Measurements from ENCODE around the gene ATP23.

The ATP23 gene

DNA sequence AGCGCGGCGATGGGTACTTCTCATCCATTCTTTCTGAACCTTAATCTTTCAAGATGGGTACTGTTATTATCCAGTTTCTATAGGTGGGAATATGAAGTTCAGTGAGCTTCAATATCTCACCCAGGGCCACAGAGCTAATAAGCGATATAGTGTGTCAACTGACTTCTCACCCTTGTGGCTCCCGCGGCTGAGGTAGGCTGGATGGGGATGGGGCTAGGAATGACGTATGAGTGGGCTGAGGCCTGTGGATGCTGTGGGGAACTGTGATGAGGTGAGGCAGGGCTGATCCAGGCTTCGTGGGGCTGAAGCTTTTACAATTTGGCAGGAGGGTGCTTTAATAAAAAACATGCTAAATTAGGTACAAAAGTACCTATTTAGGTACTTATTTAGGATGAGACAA is 32.9 kb upstream of the ATP23 start:
- DNase-seq, result no peak

DNA sequence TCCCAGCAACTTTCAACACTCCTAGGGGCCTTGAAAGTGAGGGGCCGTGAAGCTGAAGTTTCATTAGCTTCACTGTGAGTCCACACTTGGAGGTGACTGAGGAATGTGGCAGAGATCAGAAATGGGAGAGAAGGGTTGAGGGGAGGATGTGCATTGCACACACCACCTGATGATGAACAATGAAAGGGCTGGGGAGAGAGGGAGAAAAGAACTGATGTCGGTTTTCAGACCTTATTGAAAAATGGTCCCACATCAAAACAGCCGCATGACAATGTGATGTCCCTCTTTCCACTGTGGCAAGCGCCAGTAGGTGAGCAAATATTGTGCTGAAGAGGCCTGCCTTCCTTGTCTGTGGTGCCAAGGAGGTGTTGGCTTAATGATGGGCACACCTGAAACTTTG is 32.3 kb upstream of the ATP23 start:
- no peak for DNase-seq

DNA sequence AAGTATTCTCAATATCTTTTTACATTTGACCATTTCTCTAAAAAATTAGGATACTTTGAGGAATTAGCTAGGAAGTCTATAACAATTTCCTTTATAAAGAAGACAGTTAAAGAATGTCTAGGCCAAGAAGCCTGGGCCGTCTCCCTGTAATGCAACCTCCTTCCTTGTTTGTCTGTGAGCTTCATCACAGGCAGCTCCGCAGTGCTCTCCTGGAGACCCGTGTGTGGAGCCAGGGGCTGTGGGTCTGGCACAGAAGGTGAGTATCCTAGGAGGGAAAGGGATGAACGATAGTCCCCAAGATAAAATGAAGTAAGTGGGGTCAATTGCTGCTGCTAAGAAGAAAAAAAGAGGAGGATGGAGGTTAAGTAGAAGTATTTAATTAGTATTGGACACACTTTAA is 31.8 kb upstream of the ATP23 start:
- DNase-seq, result no peak

DNA sequence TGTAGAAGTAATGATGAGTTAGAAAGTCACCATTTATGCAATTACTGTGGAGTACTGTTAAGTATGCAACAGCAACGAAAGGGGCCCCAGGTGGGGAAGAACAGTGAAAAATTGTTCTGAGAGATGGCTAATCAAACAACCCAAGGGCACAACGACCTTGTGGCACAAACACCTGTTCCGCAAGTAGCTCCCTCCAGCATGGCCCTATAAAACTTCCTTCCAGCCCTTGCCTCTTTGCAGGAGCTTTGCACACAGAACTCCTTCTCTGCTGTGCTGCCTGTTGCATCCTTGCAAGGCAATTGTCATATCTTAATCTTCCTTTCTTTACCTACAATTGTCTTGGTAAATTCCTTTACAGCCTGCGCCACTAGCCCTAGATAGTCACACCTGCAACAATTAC is 23.2 kb upstream of the ATP23 start:
- no peak for DNase-seq

DNA sequence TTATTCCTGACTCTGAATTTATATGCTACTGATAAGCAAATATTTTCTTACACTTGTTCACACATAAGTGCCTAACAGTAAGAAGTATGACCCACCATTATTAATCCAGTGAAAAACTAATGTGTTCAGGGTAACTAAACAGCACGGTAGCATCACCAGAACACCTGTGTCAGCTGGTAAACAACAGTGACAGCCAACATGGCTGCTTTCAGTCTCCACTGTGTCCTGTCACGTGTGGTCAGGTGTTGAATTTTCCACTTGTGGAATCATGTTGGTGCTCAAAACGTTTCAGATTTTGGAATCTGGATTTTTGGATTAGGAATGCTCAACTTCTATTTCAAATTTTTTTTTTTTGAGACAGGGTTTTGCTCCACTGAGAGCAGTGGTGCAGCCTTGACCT is 14.3 kb upstream of the ATP23 start:
- no peak for DNase-seq

DNA sequence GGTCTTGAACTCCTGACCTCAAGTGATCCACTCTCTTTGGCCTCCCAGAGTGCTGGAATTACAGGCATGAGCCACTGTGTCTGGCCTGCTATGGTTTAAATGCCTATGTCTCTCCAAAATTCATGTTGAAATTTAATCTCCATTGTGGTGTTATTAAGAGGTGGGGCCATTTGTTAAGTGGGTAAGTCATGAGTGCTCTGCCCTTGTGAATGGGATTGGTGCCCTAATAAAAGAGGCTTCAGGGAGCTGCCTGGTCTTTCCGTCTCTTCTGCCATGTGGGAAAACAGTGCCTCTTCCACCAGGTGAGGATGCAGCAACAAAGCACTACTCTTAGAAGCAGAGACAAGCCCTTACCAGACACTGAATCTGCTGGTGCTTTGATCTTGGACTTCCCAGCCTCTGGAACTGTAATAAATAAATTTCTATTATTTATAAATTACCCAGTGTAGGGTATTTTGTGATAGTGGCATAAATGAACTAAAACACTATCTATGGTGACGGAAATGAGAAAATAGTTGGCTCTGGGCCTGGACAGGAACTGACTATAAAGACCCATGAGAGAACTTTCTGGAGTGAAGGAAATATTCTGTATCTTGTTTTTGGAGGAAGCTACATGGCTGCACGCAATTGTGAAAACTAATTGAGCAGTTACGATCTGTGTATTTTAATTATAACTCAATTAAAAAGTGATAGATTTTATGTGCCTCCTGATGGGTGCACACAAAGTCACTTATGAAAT is 12.1 kb upstream of the ATP23 start:
- no peak for DNase-seq

DNA sequence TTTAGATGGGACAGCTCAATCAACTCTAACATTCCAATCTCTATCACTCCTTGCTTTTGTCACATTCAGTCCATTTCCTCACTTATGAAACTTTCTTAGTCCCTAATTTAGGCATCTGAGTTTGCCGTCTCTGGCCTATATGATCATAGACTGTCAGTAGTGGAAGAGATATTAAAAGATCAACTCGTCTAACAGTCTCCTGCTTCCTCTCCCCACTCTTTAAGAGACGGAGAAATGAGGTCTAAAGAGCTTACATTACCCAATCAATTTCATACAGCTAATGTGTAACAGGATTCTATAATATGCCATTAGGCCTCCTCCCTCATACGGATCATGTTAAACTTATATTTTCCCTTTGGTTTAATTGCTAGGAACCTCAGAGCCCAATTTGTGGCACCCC is 6.5 kb upstream of the ATP23 start:
- DNase-seq, result peak in 1 of 4 experiments; percentile 16

DNA sequence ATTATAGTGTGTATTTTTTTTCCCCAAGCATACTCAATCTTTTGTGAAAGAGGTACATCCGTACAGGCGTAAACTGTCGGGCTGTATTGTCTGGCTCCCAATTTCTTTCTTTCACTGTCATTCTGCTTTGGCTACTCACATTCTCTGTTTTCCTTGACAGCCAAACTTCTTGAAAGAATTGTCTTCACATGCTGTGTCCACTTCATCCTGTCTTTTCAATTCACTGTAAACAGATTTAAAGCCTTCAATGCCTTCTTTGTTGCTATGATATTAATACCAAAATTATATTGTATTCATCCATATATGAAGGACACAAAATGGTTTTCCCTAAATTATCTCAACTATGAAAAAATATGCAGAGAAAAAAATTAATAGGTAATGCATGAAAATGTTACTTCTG is 6.0 kb upstream of the ATP23 start:
- DNase-seq, result no peak

DNA sequence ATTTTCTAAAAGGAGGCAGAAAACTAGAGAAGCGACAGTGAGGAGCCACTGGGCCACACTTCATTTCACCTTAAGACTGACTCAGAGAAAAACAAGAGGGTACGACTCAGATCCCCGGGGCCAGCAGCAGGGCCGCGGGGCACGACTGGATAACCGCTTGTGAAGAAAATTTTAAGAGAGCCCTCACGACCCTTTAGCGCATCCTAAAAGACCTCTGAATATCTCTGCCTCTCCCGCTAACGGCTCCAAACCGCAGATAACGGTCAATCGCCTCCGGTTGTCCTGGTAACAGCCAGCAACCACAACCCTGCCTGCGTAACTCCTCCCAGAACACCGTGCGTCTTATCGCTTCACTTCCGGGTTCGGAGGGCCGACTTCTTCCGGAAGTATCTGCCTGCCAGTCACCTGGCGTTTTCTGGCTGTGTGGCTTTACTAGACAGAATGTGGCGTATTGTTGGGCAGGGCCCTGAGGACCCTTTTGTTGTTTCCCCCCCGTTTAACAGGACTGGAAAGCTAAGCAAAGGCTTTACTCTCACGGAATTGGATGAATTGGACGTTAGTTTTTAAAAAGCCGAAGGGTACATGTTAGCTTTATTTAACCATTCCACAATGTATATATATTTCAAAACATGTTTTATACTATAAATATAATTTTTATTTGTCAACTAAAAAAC is 5.4 kb upstream of the ATP23 start:
- DNase-seq, result peak; percentile 86 to 94 (median 93)

DNA sequence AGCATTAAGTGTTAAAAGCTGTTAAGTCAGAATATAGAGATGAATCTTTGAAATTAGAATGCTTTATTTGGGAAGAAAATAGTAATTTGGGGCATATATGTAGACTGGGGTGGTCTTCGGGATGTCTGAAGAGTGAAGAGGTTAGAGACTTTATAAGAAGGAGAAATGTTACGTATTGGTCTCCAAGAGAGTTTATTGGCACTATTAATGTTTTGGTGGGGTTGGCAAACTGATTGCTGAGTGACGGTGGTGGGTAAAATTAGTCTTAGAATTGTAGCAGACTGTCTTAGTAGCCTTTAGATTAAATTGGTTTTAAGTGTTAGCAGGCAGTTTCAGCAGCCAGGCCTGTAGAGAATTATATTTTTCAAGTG is 4.9 kb upstream of the ATP23 start:
- no peak for DNase-seq

DNA sequence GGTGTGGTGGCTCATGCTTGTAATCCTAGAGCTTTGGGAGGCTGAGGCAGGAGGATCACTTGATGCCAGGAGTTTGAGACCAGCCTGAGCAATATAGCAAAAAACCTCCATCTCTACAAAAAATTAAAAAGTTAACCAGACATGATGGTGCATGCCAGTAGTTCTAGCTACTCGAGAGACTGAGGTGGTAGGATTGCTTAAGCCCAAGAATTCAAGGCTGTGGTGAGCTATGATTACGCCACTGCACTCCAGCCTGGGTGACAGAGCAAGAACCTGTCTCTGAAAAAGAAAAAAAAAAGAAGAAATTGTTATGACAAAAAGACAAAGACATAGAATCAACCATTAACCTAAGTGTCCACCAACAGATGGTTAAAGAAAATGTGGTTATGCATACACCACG is 2.1 kb upstream of the ATP23 start:
- DNase-seq, result peak in 3 of 4 experiments; percentile 10 to 46 (median 18)

DNA sequence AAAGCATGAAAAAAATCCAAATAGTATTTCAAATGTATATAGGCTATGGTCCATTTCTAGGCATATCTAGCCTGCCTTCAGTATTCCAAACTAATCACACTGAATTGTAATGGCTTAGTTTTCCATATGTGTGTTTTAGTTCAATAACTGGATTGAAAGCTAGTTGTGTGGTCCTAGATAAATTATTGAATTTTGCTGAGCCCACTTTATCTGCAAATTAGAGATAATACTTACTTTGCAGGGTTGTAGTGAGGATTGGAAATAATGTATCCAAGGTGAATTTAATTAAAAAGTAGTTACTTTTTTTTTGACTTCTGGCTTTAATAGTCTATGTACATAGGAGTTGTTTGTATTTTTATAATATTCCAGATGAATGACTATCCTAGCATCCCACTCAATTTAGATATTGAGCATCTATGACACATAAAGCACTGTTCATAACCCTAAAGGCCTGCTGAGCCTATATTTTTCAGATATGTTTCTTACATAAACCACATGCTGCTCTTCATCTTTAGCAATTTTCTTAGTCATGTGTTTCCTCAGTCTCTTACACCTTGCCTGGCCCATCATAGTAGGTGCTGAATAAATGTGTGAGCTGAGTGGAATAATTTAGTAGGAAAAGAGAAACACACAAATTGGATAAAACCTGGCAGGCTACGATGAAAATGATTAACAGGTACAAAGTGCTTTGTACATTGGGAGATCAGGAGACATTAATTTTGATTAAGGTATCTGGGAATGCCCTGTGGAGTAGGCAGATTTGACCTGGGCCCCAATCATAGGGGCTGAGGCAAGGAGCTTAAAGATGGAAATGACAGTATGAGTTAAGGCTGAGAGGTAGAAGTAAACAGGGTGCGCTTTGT is 1.1 kb upstream of the ATP23 start:
- no peak for DNase-seq

DNA sequence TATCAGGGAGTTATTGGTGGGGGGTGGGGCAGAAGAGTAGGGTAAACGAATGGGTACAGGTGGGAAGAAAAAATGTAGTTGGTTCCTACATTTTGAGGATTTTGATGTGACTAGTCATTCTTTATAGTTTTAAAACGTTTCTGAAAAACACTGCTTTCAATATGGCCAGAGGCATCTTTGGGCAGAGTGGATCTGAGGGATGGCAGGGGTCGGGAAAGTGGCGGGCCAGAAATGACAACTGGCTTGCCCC is 527 bp upstream of the ATP23 start:
- DNase-seq, result no peak

DNA sequence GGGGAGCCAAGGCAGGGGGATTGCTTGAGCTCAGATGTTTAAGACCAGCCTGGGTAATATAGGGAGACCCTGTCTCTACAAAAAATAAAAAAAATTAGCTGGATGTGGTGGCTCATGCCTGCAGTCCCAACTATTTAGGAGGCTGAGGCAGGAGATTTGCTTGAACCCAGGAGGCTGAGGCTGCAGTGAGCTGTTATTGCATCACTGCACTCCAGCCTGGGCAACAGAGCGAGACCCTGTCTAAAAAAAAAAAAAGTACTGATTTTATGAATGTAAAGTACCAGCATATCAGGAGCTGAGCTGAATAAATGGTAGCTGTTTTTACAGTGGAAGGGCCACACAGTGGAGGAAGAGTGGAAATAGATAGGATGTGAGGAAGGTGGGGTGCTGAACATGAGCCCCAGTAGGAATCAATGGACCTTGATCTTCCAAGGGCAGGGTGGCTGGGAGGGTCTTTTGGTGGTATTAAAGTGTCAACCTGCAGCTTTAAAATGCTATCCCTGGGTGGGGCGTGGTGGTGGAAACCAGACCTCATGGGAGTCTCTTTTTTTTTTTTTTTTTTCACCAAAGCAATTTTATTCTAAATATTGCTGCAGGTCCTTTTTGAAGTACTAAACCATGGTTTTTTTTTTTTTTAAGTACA is 2.2 kb downstream of the ATP23 start:
- no peak for DNase-seq

DNA sequence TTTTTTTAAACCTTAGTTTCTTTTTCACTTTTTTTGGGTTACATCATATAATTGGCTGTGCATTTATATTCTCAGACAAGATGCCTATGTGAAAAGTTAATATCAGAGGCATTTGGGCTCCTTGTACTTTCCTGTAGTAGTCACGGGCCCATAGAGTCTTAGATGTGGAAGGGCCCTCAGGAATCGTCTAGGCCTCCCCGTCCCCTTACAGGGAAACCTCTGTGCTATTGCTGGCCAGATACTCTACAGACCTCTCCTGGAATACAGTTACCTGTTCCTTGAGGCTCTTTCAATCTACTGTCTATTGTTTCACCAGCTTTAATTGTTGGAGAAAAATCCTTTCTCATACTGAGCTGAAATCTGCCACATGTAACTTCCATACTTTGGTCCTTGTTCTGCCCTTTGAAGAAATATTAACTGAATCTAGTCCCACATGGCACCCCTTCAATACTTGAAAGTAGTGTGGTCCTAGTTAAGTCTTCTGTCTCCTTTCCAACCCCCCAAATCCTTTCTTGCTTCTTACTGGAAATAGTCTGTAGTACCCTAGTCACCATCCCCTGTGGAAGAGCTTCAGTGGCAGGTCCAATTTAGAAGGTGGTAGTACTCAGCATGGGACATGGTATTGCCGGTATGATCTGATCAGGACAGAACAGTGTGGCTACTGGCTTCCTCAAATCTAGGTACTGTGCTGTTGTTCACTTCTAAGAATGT is 3.1 kb downstream of the ATP23 start:
- no peak for DNase-seq

DNA sequence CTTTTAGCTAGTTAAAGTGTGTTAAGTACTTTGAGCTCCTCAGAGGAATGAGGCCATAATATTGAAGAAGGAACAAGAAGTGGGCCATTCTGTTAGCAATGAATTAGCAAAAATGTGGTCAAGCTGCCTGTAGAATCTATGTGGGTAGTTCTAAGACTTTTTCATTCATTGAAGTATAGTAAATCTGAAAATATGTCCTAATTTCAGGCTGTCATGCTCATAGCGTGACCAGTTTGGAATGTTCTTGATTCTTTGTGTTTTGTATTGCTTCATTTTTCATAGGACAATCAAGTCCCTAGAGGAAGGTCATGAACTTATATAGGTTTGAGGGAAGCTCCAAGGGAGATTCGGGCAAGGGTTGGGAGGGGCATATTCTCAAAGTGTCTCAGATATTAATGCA is 11.4 kb downstream of the ATP23 start:
- no peak for DNase-seq

DNA sequence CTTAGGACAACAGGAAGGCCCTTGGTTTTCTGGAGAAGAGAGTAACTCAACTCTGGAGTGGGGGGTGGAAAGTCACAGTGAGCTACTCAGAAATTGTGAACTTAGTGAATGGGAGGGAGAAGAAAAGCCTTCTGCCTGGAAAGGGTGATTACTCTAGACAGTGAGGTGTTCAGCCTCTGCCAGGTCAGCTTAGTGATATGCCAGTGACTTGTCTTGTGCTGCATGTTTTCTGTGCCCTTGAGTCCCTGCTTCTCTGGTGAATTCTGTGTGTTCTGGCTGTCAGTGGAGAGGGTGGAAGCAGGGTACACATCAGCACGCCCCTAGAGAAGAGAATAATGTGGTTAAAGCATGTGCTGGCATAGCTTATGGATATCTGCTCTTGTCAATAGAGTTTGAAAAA is 13.4 kb downstream of the ATP23 start:
- DNase-seq, result no peak

DNA sequence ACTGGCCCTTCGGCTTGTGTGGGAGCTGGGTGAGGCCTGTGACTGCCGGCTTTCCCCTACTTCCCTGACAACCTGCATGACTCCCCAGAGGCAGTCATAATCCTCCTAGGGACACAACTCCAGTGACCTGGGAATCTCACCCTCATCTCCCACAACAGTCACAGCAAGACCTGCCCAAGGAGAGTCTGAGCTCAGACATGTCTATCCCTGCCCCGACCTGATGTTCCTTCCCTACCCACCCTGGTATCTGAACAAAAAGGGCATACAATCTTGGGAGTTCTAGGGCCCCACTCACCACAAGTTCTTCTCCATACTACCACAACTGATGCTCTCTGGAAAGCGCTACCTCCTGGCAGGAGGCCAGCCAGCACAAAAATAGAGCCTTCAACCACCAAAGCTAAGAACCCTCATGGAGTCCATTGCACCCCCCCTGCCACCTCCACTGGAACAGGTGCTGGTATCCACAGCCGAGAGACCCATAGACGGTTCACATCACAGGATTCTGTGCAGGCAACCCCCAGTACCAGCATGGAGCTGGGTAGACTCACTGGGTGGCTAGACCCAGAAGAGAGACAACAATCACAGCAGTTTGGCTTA is 16.8 kb downstream of the ATP23 start:
- no peak for DNase-seq

DNA sequence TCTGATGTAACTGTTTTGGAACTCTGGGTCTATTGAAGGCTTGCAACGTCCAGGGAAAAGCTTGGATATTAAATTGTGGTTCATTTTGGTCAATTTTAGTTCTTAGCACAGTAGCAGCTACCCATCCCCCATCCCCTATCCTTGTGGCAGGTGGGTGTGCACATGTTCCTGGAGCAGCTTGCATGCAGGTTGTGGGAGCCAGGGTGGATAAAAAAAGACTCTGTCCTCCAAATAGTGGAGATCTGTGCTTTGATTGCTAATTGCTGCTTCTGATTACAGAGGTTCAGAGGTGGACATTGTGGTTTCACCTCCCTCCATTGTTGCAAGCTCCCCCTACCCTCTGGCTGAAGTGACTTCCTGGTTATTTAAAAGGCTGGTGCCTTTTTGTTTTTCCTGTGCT is 23.1 kb downstream of the ATP23 start:
- no peak for DNase-seq

DNA sequence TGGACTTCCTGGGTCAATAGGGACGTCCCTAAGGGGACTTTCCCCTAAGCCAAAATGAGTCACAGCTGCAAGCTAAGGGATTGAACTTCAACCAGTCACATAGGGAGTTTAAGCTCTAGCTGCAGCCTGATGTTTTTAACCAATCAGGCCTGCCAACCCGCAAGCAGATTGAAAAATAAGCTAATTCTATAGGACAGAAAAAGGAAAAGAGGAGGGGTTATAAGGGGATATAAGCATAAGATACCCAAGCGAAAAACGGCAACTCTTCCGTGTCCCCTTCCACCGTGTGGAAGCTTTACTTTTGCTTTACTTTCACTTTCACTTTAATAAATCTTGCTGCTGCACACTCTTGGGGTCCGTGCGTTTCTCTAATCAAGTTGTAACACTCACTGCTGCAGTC is 24.4 kb downstream of the ATP23 start:
- no peak for DNase-seq

DNA sequence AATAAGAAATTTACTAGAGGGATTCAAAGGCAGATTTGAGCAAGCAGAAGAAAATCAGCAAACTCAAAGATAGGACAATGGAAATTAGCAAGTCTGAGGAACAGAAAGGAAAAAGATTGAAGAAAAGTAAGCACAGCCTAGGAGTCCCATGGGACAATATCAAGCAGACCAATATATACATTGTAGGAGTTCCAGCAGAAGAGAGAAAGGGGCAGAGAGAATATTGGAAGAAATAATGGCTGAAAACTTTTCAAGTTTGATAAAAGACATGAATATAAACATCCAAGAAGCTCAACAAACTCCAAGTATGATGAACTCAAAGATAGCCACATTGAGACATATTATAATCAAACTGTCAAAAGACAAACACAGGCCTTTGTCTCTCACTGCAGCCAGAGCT is 25.2 kb downstream of the ATP23 start:
- DNase-seq, result no peak

DNA sequence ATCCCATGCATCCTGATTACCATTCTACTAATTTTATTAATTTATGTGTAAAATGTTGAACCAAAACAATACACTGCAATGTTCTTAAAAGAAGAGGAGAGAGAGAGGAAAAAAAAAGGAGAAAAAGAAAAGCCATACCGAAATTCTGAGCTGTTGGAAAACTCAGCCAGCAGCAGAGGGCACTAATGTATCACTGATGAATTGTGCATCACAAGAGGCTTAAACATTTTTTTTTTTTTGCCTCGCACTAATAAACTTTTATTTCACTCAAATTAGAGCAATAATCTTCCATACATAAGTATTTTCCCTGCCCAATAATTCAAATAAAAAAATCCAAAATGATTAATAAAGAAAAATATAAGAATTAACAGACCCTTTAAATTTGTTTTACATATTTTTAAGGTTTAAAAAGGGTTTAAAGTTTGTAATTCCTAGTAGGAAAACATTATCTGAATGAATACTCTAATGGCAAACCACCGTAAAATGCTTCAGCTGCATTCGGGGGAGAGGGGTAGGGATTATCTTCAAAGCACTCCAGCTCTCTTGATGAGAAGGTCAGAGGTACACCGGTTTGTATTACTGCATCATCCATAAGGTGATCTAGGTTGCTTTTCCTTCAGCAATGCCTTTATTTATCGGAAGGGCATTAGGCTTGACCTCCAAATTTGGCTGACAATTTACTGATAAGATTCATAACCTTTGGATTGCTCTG is 41.9 kb downstream of the ATP23 start:
- peak; percentile 33 to 55 (median 49) for DNase-seq

All from suppressor macrophage (primary cell).